Inflammatory macrophage treated with lipopolysaccharide for 1 hour (primary cell): Measurements from ENCODE around the gene SMCHD1.
A peak's percentile ranks its signal among the peaks of the same experiment; 100 is the strongest.
"Not testable (repeated sequence)": the region's sequence is repeated elsewhere in the genome, so short reads cannot be mapped to it uniquely, and the experiment has no call there.

Source experiments
- DNase-seq, 2 donors: peaks; one replicate each; pipeline ENCODE4 v3.0.0-alpha.2; 2020 to 2022

Gene SMCHD1

GRCh38 chr18:2717407-2717806, 61.9 kb downstream of the SMCHD1 start:
- DNase-seq = no peak

GRCh38 chr18:2719040-2719439, 63.5 kb downstream of the SMCHD1 start:
- DNase-seq = no peak

- no peak for DNase-seq
Measured at GRCh38 chr18:2723207-2723606, 67.7 kb downstream of the SMCHD1 start.

- DNase-seq = no peak
Measured at GRCh38 chr18:2729757-2730156, 74.2 kb downstream of the SMCHD1 start.

GRCh38 chr18:2736823-2737222, 81.3 kb downstream of the SMCHD1 start:
- DNase-seq = no peak

- not testable (repeated sequence) for DNase-seq
Measured at GRCh38 chr18:2740082-2740481, 84.6 kb downstream of the SMCHD1 start.

GRCh38 chr18:2746274-2746673, 90.7 kb downstream of the SMCHD1 start:
- no peak for DNase-seq

GRCh38 chr18:2758309-2758708, 102.8 kb downstream of the SMCHD1 start:
- DNase-seq = no peak

- no peak for DNase-seq
Measured at GRCh38 chr18:2774669-2775068, 119.1 kb downstream of the SMCHD1 start.

GRCh38 chr18:2776601-2777000, 121.1 kb downstream of the SMCHD1 start:
- DNase-seq = peak; percentile 11 to 13

- peak; percentile 19 to 68 for DNase-seq
Measured at GRCh38 chr18:2777241-2777640, 121.7 kb downstream of the SMCHD1 start.

GRCh38 chr18:2780750-2781149, 125.2 kb downstream of the SMCHD1 start:
- no peak for DNase-seq

GRCh38 chr18:2787225-2787624, 131.7 kb downstream of the SMCHD1 start:
- DNase-seq = no peak

GRCh38 chr18:2792395-2792794, 136.9 kb downstream of the SMCHD1 start:
- no peak for DNase-seq

- no peak for DNase-seq
Measured at GRCh38 chr18:2794159-2794558, 138.6 kb downstream of the SMCHD1 start.

GRCh38 chr18:2797951-2798350, 142.4 kb downstream of the SMCHD1 start:
- DNase-seq = no peak

GRCh38 chr18:2799369-2799768, 143.8 kb downstream of the SMCHD1 start:
- no peak for DNase-seq

GRCh38 chr18:2805970-2806943, 150.7 kb downstream of the SMCHD1 start:
- no peak for DNase-seq

- DNase-seq = not testable (repeated sequence)
Measured at GRCh38 chr18:2808640-2809039, 153.1 kb downstream of the SMCHD1 start.

GRCh38 chr18:2809666-2810183, 154.2 kb downstream of the SMCHD1 start:
- DNase-seq = not testable (repeated sequence)

- no peak for DNase-seq
Measured at GRCh38 chr18:2811416-2811815, 155.9 kb downstream of the SMCHD1 start.

- no peak for DNase-seq
Measured at GRCh38 chr18:2814928-2815327, 159.4 kb downstream of the SMCHD1 start.

- no peak for DNase-seq
Measured at GRCh38 chr18:2818281-2818680, 162.8 kb downstream of the SMCHD1 start.

GRCh38 chr18:2821695-2822094, 166.2 kb downstream of the SMCHD1 start:
- no peak for DNase-seq
